ENCODE data around the gene THRB. TPM values are rescaled to one million over a fixed set of nuclear protein-coding genes. Genes with fewer than 3 reads are reported as not detected.

THRB gene
- total RNA-seq, 1 experiment from 2014 or later: 5.8 TPM

DNA sequence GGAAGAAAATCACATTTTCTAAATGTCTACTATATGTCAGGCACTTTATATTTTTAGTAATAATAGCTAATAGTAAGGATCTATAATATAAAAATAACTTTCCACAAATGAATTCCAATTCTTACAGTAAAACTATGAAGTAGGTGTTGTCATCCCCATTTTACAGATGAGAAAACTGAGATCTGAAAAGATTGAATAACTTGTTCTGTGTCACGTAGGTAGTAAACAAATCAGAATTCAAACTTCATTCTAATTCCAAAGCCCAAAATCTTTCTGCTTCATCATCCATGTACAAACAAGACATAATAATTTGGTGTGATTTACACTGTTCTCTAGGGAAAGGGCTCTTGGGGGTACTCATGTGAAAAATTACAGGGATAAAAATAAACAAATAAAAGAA is 130.3 kb downstream of the THRB start:
- H3K27ac Mint-ChIP-seq: no peak overlapping the region
- DNase-seq (ENCODE audit: low spot score): no peak
- POLR2A ChIA-PET: no interaction called here
- no peaks in the 10 kb centered on the region for H3K27me3 Mint-ChIP-seq (ENCODE audit: low read depth)
- H3K4me3 Mint-ChIP-seq: no peak overlapping the region
- ATAC-seq: no peak
- CTCF ChIA-PET: no interaction called here
- TF ChIP-seq, protein P1, sequence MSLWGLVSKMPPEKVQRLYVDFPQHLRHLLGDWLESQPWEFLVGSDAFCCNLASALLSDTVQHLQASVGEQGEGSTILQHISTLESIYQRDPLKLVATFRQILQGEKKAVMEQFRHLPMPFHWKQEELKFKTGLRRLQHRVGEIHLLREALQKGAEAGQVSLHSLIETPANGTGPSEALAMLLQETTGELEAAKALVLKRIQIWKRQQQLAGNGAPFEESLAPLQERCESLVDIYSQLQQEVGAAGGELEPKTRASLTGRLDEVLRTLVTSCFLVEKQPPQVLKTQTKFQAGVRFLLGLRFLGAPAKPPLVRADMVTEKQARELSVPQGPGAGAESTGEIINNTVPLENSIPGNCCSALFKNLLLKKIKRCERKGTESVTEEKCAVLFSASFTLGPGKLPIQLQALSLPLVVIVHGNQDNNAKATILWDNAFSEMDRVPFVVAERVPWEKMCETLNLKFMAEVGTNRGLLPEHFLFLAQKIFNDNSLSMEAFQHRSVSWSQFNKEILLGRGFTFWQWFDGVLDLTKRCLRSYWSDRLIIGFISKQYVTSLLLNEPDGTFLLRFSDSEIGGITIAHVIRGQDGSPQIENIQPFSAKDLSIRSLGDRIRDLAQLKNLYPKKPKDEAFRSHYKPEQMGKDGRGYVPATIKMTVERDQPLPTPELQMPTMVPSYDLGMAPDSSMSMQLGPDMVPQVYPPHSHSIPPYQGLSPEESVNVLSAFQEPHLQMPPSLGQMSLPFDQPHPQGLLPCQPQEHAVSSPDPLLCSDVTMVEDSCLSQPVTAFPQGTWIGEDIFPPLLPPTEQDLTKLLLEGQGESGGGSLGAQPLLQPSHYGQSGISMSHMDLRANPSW (CRISPR knock-in tag; conservative IDR thresholded peaks at IDR 0.05; ENCODE audit: low read depth): no peak
- TF ChIP-seq ZNF671 (CRISPR knock-in tag; IDR thresholded peaks at IDR 0.05) (no peak), JAZF1 (CRISPR knock-in tag; IDR thresholded peaks at IDR 0.05) (no peak), TEAD1 (CRISPR knock-in tag; IDR thresholded peaks at IDR 0.05) (no peak), SP1 (CRISPR knock-in tag; conservative IDR thresholded peaks at IDR 0.05) (no peak), NR2C2 (CRISPR knock-in tag; IDR thresholded peaks at IDR 0.05) (no peak), IRF2 (CRISPR knock-in tag; IDR thresholded peaks at IDR 0.05; ENCODE audit: borderline replicate concordance, low read depth) (no peak), FOXK1 (CRISPR knock-in tag; IDR thresholded peaks at IDR 0.05) (no peak), ZNF263 (CRISPR knock-in tag; IDR thresholded peaks at IDR 0.05; ENCODE audit: low read depth) (no peak)
- TF ChIP-seq, protein P2, sequence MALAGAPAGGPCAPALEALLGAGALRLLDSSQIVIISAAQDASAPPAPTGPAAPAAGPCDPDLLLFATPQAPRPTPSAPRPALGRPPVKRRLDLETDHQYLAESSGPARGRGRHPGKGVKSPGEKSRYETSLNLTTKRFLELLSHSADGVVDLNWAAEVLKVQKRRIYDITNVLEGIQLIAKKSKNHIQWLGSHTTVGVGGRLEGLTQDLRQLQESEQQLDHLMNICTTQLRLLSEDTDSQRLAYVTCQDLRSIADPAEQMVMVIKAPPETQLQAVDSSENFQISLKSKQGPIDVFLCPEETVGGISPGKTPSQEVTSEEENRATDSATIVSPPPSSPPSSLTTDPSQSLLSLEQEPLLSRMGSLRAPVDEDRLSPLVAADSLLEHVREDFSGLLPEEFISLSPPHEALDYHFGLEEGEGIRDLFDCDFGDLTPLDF (CRISPR knock-in tag; IDR thresholded peaks at IDR 0.05): no peak
- TF ChIP-seq, protein P3, sequence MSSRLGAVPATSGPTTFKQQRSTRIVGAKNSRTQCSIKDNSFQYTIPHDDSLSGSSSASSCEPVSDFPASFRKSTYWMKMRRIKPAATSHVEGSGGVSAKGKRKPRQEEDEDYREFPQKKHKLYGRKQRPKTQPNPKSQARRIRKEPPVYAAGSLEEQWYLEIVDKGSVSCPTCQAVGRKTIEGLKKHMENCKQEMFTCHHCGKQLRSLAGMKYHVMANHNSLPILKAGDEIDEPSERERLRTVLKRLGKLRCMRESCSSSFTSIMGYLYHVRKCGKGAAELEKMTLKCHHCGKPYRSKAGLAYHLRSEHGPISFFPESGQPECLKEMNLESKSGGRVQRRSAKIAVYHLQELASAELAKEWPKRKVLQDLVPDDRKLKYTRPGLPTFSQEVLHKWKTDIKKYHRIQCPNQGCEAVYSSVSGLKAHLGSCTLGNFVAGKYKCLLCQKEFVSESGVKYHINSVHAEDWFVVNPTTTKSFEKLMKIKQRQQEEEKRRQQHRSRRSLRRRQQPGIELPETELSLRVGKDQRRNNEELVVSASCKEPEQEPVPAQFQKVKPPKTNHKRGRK (CRISPR knock-in tag; IDR thresholded peaks at IDR 0.05; ENCODE audit: borderline replicate concordance): no peak
- TF ChIP-seq, protein P4, sequence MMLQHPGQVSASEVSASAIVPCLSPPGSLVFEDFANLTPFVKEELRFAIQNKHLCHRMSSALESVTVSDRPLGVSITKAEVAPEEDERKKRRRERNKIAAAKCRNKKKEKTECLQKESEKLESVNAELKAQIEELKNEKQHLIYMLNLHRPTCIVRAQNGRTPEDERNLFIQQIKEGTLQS (CRISPR knock-in tag; conservative IDR thresholded peaks at IDR 0.05): no peak
- TF ChIP-seq, protein P5, sequence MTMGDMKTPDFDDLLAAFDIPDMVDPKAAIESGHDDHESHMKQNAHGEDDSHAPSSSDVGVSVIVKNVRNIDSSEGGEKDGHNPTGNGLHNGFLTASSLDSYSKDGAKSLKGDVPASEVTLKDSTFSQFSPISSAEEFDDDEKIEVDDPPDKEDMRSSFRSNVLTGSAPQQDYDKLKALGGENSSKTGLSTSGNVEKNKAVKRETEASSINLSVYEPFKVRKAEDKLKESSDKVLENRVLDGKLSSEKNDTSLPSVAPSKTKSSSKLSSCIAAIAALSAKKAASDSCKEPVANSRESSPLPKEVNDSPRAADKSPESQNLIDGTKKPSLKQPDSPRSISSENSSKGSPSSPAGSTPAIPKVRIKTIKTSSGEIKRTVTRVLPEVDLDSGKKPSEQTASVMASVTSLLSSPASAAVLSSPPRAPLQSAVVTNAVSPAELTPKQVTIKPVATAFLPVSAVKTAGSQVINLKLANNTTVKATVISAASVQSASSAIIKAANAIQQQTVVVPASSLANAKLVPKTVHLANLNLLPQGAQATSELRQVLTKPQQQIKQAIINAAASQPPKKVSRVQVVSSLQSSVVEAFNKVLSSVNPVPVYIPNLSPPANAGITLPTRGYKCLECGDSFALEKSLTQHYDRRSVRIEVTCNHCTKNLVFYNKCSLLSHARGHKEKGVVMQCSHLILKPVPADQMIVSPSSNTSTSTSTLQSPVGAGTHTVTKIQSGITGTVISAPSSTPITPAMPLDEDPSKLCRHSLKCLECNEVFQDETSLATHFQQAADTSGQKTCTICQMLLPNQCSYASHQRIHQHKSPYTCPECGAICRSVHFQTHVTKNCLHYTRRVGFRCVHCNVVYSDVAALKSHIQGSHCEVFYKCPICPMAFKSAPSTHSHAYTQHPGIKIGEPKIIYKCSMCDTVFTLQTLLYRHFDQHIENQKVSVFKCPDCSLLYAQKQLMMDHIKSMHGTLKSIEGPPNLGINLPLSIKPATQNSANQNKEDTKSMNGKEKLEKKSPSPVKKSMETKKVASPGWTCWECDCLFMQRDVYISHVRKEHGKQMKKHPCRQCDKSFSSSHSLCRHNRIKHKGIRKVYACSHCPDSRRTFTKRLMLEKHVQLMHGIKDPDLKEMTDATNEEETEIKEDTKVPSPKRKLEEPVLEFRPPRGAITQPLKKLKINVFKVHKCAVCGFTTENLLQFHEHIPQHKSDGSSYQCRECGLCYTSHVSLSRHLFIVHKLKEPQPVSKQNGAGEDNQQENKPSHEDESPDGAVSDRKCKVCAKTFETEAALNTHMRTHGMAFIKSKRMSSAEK (CRISPR knock-in tag; IDR thresholded peaks at IDR 0.05; ENCODE audit: borderline replicate concordance): no peak
- TF ChIP-seq, protein P6, sequence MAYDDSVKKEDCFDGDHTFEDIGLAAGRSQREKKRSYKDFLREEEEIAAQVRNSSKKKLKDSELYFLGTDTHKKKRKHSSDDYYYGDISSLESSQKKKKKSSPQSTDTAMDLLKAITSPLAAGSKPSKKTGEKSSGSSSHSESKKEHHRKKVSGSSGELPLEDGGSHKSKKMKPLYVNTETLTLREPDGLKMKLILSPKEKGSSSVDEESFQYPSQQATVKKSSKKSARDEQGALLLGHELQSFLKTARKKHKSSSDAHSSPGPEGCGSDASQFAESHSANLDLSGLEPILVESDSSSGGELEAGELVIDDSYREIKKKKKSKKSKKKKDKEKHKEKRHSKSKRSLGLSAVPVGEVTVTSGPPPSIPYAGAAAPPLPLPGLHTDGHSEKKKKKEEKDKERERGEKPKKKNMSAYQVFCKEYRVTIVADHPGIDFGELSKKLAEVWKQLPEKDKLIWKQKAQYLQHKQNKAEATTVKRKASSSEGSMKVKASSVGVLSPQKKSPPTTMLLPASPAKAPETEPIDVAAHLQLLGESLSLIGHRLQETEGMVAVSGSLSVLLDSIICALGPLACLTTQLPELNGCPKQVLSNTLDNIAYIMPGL (CRISPR knock-in tag; IDR thresholded peaks at IDR 0.05): no peak
- TF ChIP-seq, protein P7, sequence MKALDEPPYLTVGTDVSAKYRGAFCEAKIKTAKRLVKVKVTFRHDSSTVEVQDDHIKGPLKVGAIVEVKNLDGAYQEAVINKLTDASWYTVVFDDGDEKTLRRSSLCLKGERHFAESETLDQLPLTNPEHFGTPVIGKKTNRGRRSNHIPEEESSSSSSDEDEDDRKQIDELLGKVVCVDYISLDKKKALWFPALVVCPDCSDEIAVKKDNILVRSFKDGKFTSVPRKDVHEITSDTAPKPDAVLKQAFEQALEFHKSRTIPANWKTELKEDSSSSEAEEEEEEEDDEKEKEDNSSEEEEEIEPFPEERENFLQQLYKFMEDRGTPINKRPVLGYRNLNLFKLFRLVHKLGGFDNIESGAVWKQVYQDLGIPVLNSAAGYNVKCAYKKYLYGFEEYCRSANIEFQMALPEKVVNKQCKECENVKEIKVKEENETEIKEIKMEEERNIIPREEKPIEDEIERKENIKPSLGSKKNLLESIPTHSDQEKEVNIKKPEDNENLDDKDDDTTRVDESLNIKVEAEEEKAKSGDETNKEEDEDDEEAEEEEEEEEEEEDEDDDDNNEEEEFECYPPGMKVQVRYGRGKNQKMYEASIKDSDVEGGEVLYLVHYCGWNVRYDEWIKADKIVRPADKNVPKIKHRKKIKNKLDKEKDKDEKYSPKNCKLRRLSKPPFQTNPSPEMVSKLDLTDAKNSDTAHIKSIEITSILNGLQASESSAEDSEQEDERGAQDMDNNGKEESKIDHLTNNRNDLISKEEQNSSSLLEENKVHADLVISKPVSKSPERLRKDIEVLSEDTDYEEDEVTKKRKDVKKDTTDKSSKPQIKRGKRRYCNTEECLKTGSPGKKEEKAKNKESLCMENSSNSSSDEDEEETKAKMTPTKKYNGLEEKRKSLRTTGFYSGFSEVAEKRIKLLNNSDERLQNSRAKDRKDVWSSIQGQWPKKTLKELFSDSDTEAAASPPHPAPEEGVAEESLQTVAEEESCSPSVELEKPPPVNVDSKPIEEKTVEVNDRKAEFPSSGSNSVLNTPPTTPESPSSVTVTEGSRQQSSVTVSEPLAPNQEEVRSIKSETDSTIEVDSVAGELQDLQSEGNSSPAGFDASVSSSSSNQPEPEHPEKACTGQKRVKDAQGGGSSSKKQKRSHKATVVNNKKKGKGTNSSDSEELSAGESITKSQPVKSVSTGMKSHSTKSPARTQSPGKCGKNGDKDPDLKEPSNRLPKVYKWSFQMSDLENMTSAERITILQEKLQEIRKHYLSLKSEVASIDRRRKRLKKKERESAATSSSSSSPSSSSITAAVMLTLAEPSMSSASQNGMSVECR (CRISPR knock-in tag; IDR thresholded peaks at IDR 0.05; ENCODE audit: borderline replicate concordance): no peak
- TF ChIP-seq, protein P8, sequence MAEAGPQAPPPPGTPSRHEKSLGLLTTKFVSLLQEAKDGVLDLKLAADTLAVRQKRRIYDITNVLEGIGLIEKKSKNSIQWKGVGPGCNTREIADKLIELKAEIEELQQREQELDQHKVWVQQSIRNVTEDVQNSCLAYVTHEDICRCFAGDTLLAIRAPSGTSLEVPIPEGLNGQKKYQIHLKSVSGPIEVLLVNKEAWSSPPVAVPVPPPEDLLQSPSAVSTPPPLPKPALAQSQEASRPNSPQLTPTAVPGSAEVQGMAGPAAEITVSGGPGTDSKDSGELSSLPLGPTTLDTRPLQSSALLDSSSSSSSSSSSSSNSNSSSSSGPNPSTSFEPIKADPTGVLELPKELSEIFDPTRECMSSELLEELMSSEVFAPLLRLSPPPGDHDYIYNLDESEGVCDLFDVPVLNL (CRISPR knock-in tag; IDR thresholded peaks at IDR 0.05; ENCODE audit: borderline replicate concordance, low read depth): no peak
- TF ChIP-seq, protein P9, sequence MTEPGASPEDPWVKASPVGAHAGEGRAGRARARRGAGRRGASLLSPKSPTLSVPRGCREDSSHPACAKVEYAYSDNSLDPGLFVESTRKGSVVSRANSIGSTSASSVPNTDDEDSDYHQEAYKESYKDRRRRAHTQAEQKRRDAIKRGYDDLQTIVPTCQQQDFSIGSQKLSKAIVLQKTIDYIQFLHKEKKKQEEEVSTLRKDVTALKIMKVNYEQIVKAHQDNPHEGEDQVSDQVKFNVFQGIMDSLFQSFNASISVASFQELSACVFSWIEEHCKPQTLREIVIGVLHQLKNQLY (CRISPR knock-in tag; IDR thresholded peaks at IDR 0.05): no peak
- H3K36me3 Mint-ChIP-seq: no peaks in the 10 kb centered on the region
- H3K4me1 Mint-ChIP-seq: peaks cover 19% of the 10 kb centered on the region
- H3K9me3 Mint-ChIP-seq: no peaks in the 10 kb centered on the region
